Measurements from ENCODE around the gene LYRM4. TPM values are rescaled to one million over a fixed set of nuclear protein-coding genes. Genes with fewer than 3 reads are reported as not detected.

LYRM4 gene
- total and polyA plus RNA-seq, 9 of the 15 experiments (the other 6 are each of a cell fraction or from before 2014, with no cell fraction given) = 24.2 to 69.4 (median 41.8) TPM

DNA sequence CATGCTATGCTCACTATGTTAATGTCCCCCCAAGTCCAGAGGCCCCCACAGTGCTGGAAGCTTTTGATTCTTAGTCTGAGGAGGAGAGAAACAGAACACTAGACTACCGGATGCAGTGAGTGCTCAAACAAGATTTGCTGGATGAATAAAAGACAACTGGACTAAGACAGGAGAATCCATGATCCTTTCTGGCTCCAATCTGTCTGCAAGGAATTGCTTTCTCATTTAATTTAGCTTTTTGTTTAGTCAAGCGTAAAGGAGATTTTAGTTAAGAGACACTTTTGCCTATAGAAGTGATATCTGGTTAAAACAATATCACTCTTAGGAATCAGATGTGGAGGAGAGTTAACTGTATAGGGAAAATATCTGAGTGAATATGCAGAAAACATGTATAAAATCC lies 13.5 kb downstream of the LYRM4 start:
- BruUV-seq (replicated peaks) = no TSS peak
- H3K9me3 ChIP-seq (replicated peaks; ENCODE audit: control insufficient read depth, insufficient read depth, low read depth, low read length) = 0 out of 2 replicates have a peak, but pooled peaks cover 2% of the 10 kb centered on the region
- H2AFZ ChIP-seq (ENCODE audit: low read depth, low read length) = no peak overlapping the region
- peaks cover 69% of the 10 kb centered on the region for H3K79me2 ChIP-seq (ENCODE audit: control insufficient read depth, insufficient read depth, low read length)
- no peaks in the 10 kb centered on the region; a peak in 1 of 5 replicates for H3K27me3 ChIP-seq (ENCODE audit: control insufficient read depth in 2 of 2, insufficient read depth in 2 of 2, low read length in 2 of 2)
- no peak overlapping the region for H3K4me3 ChIP-seq
- peaks cover 8% of the 10 kb centered on the region; the same call in 1 of the 2 replicates for H4K20me1 ChIP-seq (replicated peaks; ENCODE audit: control insufficient read depth, insufficient read depth, low read length)
- H3K9me1 ChIP-seq (ENCODE audit: control insufficient read depth, insufficient read depth, low read length) = no peaks in the 10 kb centered on the region
- H3K36me3 ChIP-seq (ENCODE audit: control insufficient read depth, insufficient read depth, low read length) = peaks cover 38% of the 10 kb centered on the region; the same call in 2 of the 3 replicates
- intact Hi-C loops (cut with micrococcal nuclease) = no loop called here
- no peak for DNase-seq (ENCODE audit: extremely low read depth in 1 of 4, low spot score in 3 of 4)
- H3K9ac ChIP-seq (ENCODE audit: insufficient read depth in 1 of 2, low read depth in 2 of 2, low read length in 2 of 2) = no peak overlapping the region
- ChIA-PET POLR2A (no interaction called here), CTCF (ENCODE audit: low intra/inter-chr PET ratio) (no interaction called here)
- ATAC-seq = no peak
- H3K4me2 ChIP-seq (ENCODE audit: insufficient read depth, low read length) = no peak overlapping the region
- in situ Hi-C loops (cut with MboI) = no loop called here
- no peak overlapping the region for H3K27ac ChIP-seq (ENCODE audit: extremely low read depth, low read depth, low read length)
- FAIRE-seq = no peak
- WGBS (ENCODE audit: insufficient coverage, low coverage, missing lambda C conversion rate) = 100% methylated on average over 2 of the region's 2 CpGs
- peaks cover 0 to 3% of the 10 kb centered on the region in 2 experiments; a peak in 1 of 5 replicates for H3K4me1 ChIP-seq (replicated peaks in 1 of 2; ENCODE audit: control insufficient read depth in 2 of 2, insufficient read depth in 2 of 2, low read length in 2 of 2)
- TF ChIP-seq ELF1 (tag; IDR thresholded peaks at IDR 0.05) (no peak), ZKSCAN1 (IDR thresholded peaks at IDR 0.05; ENCODE audit: low read depth, low read length) (no peak), NFATC3 (IDR thresholded peaks at IDR 0.05) (no peak), ZNF311 (CRISPR knock-in tag; IDR thresholded peaks at IDR 0.05) (no peak), ZNF175 (CRISPR knock-in tag; IDR thresholded peaks at IDR 0.05; ENCODE audit: low read depth) (no peak), HNRNPUL1 (IDR thresholded peaks at IDR 0.05; ENCODE audit: low read length) (no peak), SIN3A (IDR thresholded peaks at IDR 0.05; ENCODE audit: borderline replicate concordance in 2 of 2, control insufficient read depth in 1 of 2, low read depth in 2 of 2, low read length in 2 of 2) (no peak), NBN (IDR thresholded peaks at IDR 0.05; ENCODE audit: low read depth) (no peak), TARDBP (IDR thresholded peaks at IDR 0.05) (no peak), TCF7L2 (IDR thresholded peaks at IDR 0.05; ENCODE audit: low read depth, low read length) (no peak)
- TF ChIP-seq, protein P1, sequence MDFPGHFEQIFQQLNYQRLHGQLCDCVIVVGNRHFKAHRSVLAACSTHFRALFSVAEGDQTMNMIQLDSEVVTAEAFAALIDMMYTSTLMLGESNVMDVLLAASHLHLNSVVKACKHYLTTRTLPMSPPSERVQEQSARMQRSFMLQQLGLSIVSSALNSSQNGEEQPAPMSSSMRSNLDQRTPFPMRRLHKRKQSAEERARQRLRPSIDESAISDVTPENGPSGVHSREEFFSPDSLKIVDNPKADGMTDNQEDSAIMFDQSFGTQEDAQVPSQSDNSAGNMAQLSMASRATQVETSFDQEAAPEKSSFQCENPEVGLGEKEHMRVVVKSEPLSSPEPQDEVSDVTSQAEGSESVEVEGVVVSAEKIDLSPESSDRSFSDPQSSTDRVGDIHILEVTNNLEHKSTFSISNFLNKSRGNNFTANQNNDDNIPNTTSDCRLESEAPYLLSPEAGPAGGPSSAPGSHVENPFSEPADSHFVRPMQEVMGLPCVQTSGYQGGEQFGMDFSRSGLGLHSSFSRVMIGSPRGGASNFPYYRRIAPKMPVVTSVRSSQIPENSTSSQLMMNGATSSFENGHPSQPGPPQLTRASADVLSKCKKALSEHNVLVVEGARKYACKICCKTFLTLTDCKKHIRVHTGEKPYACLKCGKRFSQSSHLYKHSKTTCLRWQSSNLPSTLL (IDR thresholded peaks at IDR 0.05) = no peak
- TF ChIP-seq, protein P2, sequence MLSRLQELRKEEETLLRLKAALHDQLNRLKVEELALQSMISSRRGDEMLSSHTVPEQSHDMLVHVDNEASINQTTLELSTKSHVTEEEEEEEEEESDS (CRISPR knock-in tag; IDR thresholded peaks at IDR 0.05) = no peak

Measured in K562 (cell line).